WTC11 (cell line): ENCODE measurements around the gene OR1M1. TPM values are rescaled to one million over a fixed set of nuclear protein-coding genes. Genes with fewer than 3 reads are reported as not detected.

Source experiments
- ATAC-seq: fragments of 200-7000 bp; cut with Tn5 transposase; 2 replicates; pipeline ENCODE4 v1.10.0; 2021; ENCODE audit warnings: mild to moderate bottlenecking, moderate library complexity
- CTCF ChIA-PET: fragments of 300-600 bp; sonication (Branson Sonifier 250); formaldehyde crosslinking; loops from one replicate; lab custom pipeline; 2021; ENCODE audit warnings: antibody characterized with exemption; lab: Charles Lee
- POLR2A ChIA-PET: fragments of 350-600 bp; sonication (Branson Sonifier 250); formaldehyde crosslinking; loops from one replicate; lab custom pipeline; 2021; ENCODE audit warnings: antibody characterized with exemption; lab: Charles Lee
- DNase-seq: peaks from one replicate; pipeline ENCODE4 v3.0.0; 2021; ENCODE audit warnings: low spot score
- H3K27ac Mint-ChIP-seq: 2 replicates; pipeline ENCODE4 v1.8.0; 2021; ENCODE audit warnings: mixed read lengths
- H3K27me3 Mint-ChIP-seq: 2 replicates; pipeline ENCODE4 v1.8.0; 2021; ENCODE audit warnings: low read depth, mild to moderate bottlenecking, moderate library complexity, mixed read lengths
- H3K36me3 Mint-ChIP-seq: 2 replicates; pipeline ENCODE4 v1.8.0; 2021; ENCODE audit warnings: mixed read lengths
- H3K4me1 Mint-ChIP-seq: 2 replicates; pipeline ENCODE4 v1.8.0; 2022; ENCODE audit warnings: mixed read lengths
- H3K4me3 Mint-ChIP-seq: 2 replicates; pipeline ENCODE4 v1.8.0; 2021; ENCODE audit warnings: mild to moderate bottlenecking, moderate library complexity, mixed read lengths
- H3K9me3 Mint-ChIP-seq: 2 replicates; pipeline ENCODE4 v1.8.0; 2021; ENCODE audit warnings: mixed read lengths
- CBFB ChIP-seq: sonication (generic); formaldehyde crosslinking; IDR thresholded peaks from 2 replicates; pipeline ENCODE4 v1.8.1; 2022; ENCODE audit warnings: mild to moderate bottlenecking, low read depth, missing genetic modification reagents
- CDX4 ChIP-seq: fragments of 250-450 bp; sonication (Bioruptor Pico); IDR thresholded peaks from 2 replicates; pipeline ENCODE4 v1.9.0; 2021; ENCODE audit warnings: moderate library complexity, mild to moderate bottlenecking, inconsistent platforms, borderline replicate concordance
- CREB1 ChIP-seq: sonication (generic); formaldehyde crosslinking; IDR thresholded peaks from 2 replicates; pipeline ENCODE4 v1.8.0; 2023; ENCODE audit warnings: mild to moderate bottlenecking, missing genetic modification reagents
- E2F1 ChIP-seq: sonication (generic); formaldehyde crosslinking; IDR thresholded peaks from 2 replicates; pipeline ENCODE4 v1.8.0; 2022; ENCODE audit warnings: mild to moderate bottlenecking, missing genetic modification reagents
- ERG ChIP-seq: fragments of 250-450 bp; sonication (Bioruptor Pico); IDR thresholded peaks from 2 replicates; pipeline ENCODE4 v1.8.0; 2021; ENCODE audit warnings: mild to moderate bottlenecking
- IRF1 ChIP-seq: sonication (generic); formaldehyde crosslinking; IDR thresholded peaks from 2 replicates; pipeline ENCODE4 v1.8.0; 2023; ENCODE audit warnings: missing genetic modification reagents
- IRF2 ChIP-seq: sonication (generic); formaldehyde crosslinking; IDR thresholded peaks from 2 replicates; pipeline ENCODE4 v1.8.0; 2022; ENCODE audit warnings: low read depth, missing genetic modification reagents, borderline replicate concordance
- NR1H2 ChIP-seq: sonication (generic); formaldehyde crosslinking; IDR thresholded peaks from 2 replicates; pipeline ENCODE4 v1.9.0; 2021; ENCODE audit warnings: mild to moderate bottlenecking, moderate library complexity, missing genetic modification reagents
- NR2C2 ChIP-seq: sonication (generic); formaldehyde crosslinking; IDR thresholded peaks from 2 replicates; pipeline ENCODE4 v1.8.0; 2022; ENCODE audit warnings: mild to moderate bottlenecking, missing genetic modification reagents
- SMAD4 ChIP-seq: sonication (generic); formaldehyde crosslinking; IDR thresholded peaks from 2 replicates; pipeline ENCODE4 v1.8.0; 2022; ENCODE audit warnings: mild to moderate bottlenecking, missing genetic modification reagents
- TCF7 ChIP-seq: sonication (generic); formaldehyde crosslinking; IDR thresholded peaks from 2 replicates; pipeline ENCODE4 v1.8.0; 2022; ENCODE audit warnings: mild to moderate bottlenecking, low read depth, missing genetic modification reagents, moderate library complexity
- TP53 ChIP-seq: sonication (generic); formaldehyde crosslinking; IDR thresholded peaks from 2 replicates; pipeline ENCODE4 v1.8.1; 2023; ENCODE audit warnings: mild to moderate bottlenecking, missing genetic modification reagents
- ZBTB21 ChIP-seq: sonication (generic); formaldehyde crosslinking; IDR thresholded peaks from 2 replicates; pipeline ENCODE4 v1.8.1; 2023; ENCODE audit warnings: mild to moderate bottlenecking, missing genetic modification reagents, borderline replicate concordance
- ZNF281 ChIP-seq: sonication (generic); formaldehyde crosslinking; IDR thresholded peaks from 2 replicates; pipeline ENCODE4 v1.8.0; 2023; ENCODE audit warnings: mild to moderate bottlenecking, missing genetic modification reagents
- ZNF512 ChIP-seq: sonication (generic); formaldehyde crosslinking; IDR thresholded peaks from 2 replicates; pipeline ENCODE4 v1.8.1; 2022; ENCODE audit warnings: missing genetic modification reagents, borderline replicate concordance
- ZSCAN18 ChIP-seq: fragments of 250-450 bp; sonication (Bioruptor Pico); IDR thresholded peaks from 2 replicates; pipeline ENCODE4 v2.1.2; 2022; ENCODE audit warnings: mild to moderate bottlenecking, moderate library complexity
- total RNA-seq: library from RNA; stranded (reverse); gene quantifications from 3 replicates; pipeline ENCODE4 v1.2.3, GENCODE V29; 2021

The OR1M1 gene
- total RNA-seq, 1 experiment from 2014 or later = not detected

GRCh38 chr19:9128171-9128570 is 41.3 kb downstream of the OR1M1 start:
- Mint-ChIP-seq H3K4me1 (no peaks in the 10 kb centered on the region), H3K27me3 (peaks cover 25% of the 10 kb centered on the region), H3K27ac (no peak overlapping the region), H3K4me3 (no peak overlapping the region), H3K9me3 (peaks cover 49% of the 10 kb centered on the region), H3K36me3 (peaks cover 27% of the 10 kb centered on the region)
- POLR2A ChIA-PET = no interaction called here
- no peak for ATAC-seq
- DNase-seq = no peak
- CTCF ChIA-PET = no interaction called here
- no peak for TF ChIP-seq ERG (CRISPR knock-in tag)
- TF ChIP-seq CREB1 (CRISPR knock-in tag) = no peak
- TF ChIP-seq TP53 = no peak
- TF ChIP-seq ZNF281 (CRISPR knock-in tag) = no peak
- TF ChIP-seq IRF1 = no peak
- no peak for TF ChIP-seq CBFB (CRISPR knock-in tag)
- no peak for TF ChIP-seq ZSCAN18 (CRISPR knock-in tag)
- no peak for TF ChIP-seq CDX4 (CRISPR knock-in tag)

- Mint-ChIP-seq H3K9me3 (peaks cover 40% of the 10 kb centered on the region), H3K36me3 (peaks cover 19% of the 10 kb centered on the region), H3K4me1 (no peaks in the 10 kb centered on the region), H3K27ac (no peak overlapping the region), H3K4me3 (no peak overlapping the region), H3K27me3 (peaks cover 25% of the 10 kb centered on the region)
- TF ChIP-seq SMAD4 (CRISPR knock-in tag) = no peak
- POLR2A ChIA-PET = no interaction called here
- CTCF ChIA-PET = no interaction called here
- ATAC-seq (no peak), DNase-seq (no peak)
Observed at GRCh38 chr19:9130965-9131364, 44.1 kb downstream of the OR1M1 start.

GRCh38 chr19:9132422-9132821 is 45.6 kb downstream of the OR1M1 start:
- peaks cover 17% of the 10 kb centered on the region for H3K27me3 Mint-ChIP-seq
- ChIA-PET CTCF (interaction anchor here (0.5 to 0.7 kb wide), 2 partner anchors 208 to 753 kb away, joined by 4 to 6 read pairs; no protein-coding TSS in a partner anchor), POLR2A (no interaction called here)
- peaks cover 12% of the 10 kb centered on the region; the same call in 1 of the 2 replicates for H3K36me3 Mint-ChIP-seq
- H3K9me3 Mint-ChIP-seq = peaks cover 28% of the 10 kb centered on the region
- no peaks in the 10 kb centered on the region for H3K4me1 Mint-ChIP-seq
- H3K27ac Mint-ChIP-seq = no peak overlapping the region
- DNase-seq = no peak
- no peak overlapping the region for H3K4me3 Mint-ChIP-seq
- no peak for ATAC-seq
- no peak for TF ChIP-seq CDX4 (CRISPR knock-in tag)
- no peak for TF ChIP-seq IRF2
- TF ChIP-seq ZNF281 (CRISPR knock-in tag) = no peak
- no peak for TF ChIP-seq ZBTB21
- no peak for TF ChIP-seq E2F1 (CRISPR knock-in tag)
- TF ChIP-seq NR2C2 (CRISPR knock-in tag) = no peak
- TF ChIP-seq TCF7 (CRISPR knock-in tag) = no peak
- TF ChIP-seq ERG (CRISPR knock-in tag) = no peak
- no peak for TF ChIP-seq NR1H2 (CRISPR knock-in tag)
- no peak for TF ChIP-seq ZNF512
